ENCODE measurements around the gene VSX1.

GRCh38 chr20:25054995-25055629, 26.8 kb downstream of the VSX1 start:
- TF ChIP-seq CTCF (IDR thresholded peaks at IDR 0.05) (no peak), POLR2AphosphoS5 (IDR thresholded peaks at IDR 0.05) (no peak), POLR2A (IDR thresholded peaks at IDR 0.05) (no peak), EP300 (IDR thresholded peaks at IDR 0.05) (no peak)

Measured in stomach (tissue), 4 donors.